H9 (cell line): ENCODE measurements around the gene KHNYN. TPM values are rescaled to one million over a fixed set of nuclear protein-coding genes. Genes with fewer than 3 reads are reported as not detected.

Source experiments
- DNase-seq: peaks from one replicate; pipeline ENCODE4 v3.0.0-alpha.2; 2017
- H2AFZ ChIP-seq: one replicate; pipeline ENCODE4 v1.6.1; 2013; ENCODE audit warnings: mild to moderate bottlenecking, low read length, control low read depth, moderate library complexity
- H2AK5ac ChIP-seq: 2 replicates; pipeline ENCODE4 v1.6.1; 2013; ENCODE audit warnings: low read length, control low read depth, mixed read lengths; ENCODE audit not compliant: insufficient read length
- H2BK120ac ChIP-seq: one replicate; pipeline ENCODE4 v1.6.1; 2013; ENCODE audit warnings: low read depth, mild to moderate bottlenecking, low read length, control low read depth, inconsistent platforms; ENCODE audit not compliant: poor library complexity, severe bottlenecking
- H2BK12ac ChIP-seq: 2 replicates; pipeline ENCODE4 v1.6.1; 2013; ENCODE audit warnings: low read length, control low read depth, mixed read lengths, low read depth; ENCODE audit not compliant: insufficient read length
- H2BK15ac ChIP-seq: 2 replicates; pipeline ENCODE4 v1.6.1; 2013; ENCODE audit warnings: low read depth, low read length, control low read depth
- H2BK20ac ChIP-seq: one replicate; pipeline ENCODE4 v1.6.1; 2013; ENCODE audit warnings: low read depth, mild to moderate bottlenecking, low read length, control low read depth, inconsistent platforms; ENCODE audit not compliant: poor library complexity, severe bottlenecking
- H2BK5ac ChIP-seq: 2 replicates; pipeline ENCODE4 v1.6.1; 2013; ENCODE audit warnings: low read length, control low read depth, mixed read lengths; ENCODE audit not compliant: insufficient read length
- H3K14ac ChIP-seq: 2 replicates; pipeline ENCODE4 v1.6.1; 2013; ENCODE audit warnings: low read length, control low read depth; ENCODE audit not compliant: insufficient read depth
- H3K18ac ChIP-seq: 2 replicates; pipeline ENCODE4 v1.6.1; 2013; ENCODE audit warnings: low read depth, mild to moderate bottlenecking, mixed read lengths, low read length, control low read depth; ENCODE audit not compliant: insufficient read length
- H3K23ac ChIP-seq: 2 replicates; pipeline ENCODE4 v1.6.1; 2013; ENCODE audit warnings: low read length, control low read depth, mixed read lengths, low read depth; ENCODE audit not compliant: insufficient read length
- H3K23me2 ChIP-seq: 2 replicates; pipeline ENCODE4 v1.6.1; 2013; ENCODE audit warnings: low read depth, mild to moderate bottlenecking, mixed read lengths, low read length, control low read depth; ENCODE audit not compliant: insufficient read length, poor library complexity, severe bottlenecking
- H3K27ac ChIP-seq: 2 replicates; pipeline ENCODE4 v1.5.1; 2013; ENCODE audit warnings: low read length, control low read depth, mixed read lengths, low read depth; ENCODE audit not compliant: insufficient read length
- H3K27me3 ChIP-seq: 2 replicates; pipeline ENCODE4 v1.6.1; 2013; ENCODE audit warnings: low read length, control low read depth, inconsistent platforms; ENCODE audit not compliant: insufficient read depth
- H3K4ac ChIP-seq: 2 replicates; pipeline ENCODE4 v1.6.1; 2013; ENCODE audit warnings: low read depth, mild to moderate bottlenecking, control low read depth, inconsistent platforms, low read length, moderate library complexity
- H3K4me1 ChIP-seq: 2 replicates; pipeline ENCODE4 v1.6.1; 2013; ENCODE audit warnings: low read length, control low read depth, inconsistent platforms; ENCODE audit not compliant: insufficient read depth
- H3K4me2 ChIP-seq: 2 replicates; pipeline ENCODE4 v1.6.1; 2013; ENCODE audit warnings: low read length, control low read depth, mixed read lengths; ENCODE audit not compliant: insufficient read length, insufficient read depth
- H3K56ac ChIP-seq: 2 replicates; pipeline ENCODE4 v1.6.1; 2013; ENCODE audit warnings: low read depth, mild to moderate bottlenecking, mixed read lengths, low read length, control low read depth; ENCODE audit not compliant: insufficient read length
- H3K79me1 ChIP-seq: 2 replicates; pipeline ENCODE4 v1.6.1; 2013; ENCODE audit warnings: low read depth, mild to moderate bottlenecking, moderate library complexity, low read length, control low read depth, inconsistent platforms; ENCODE audit not compliant: insufficient read depth, poor library complexity, severe bottlenecking
- H3K79me2 ChIP-seq: 2 replicates; pipeline ENCODE4 v1.6.1; 2013; ENCODE audit warnings: low read length, control low read depth, inconsistent platforms; ENCODE audit not compliant: insufficient read depth
- H3K9ac ChIP-seq: 2 replicates; pipeline ENCODE4 v1.6.1; 2013; ENCODE audit warnings: low read length, control low read depth, mixed read lengths; ENCODE audit not compliant: insufficient read length; ENCODE audit errors: extremely low read depth
- H3K9me3 ChIP-seq: one replicate; pipeline ENCODE4 v1.6.1; 2013; ENCODE audit warnings: low read depth, low read length, inconsistent platforms; ENCODE audit not compliant: control insufficient read depth
- H3T11ph ChIP-seq: one replicate; pipeline ENCODE4 v1.6.1; 2013; ENCODE audit warnings: mild to moderate bottlenecking, low read length, control low read depth, inconsistent platforms
- H4K20me1 ChIP-seq: one replicate; pipeline ENCODE4 v1.6.1; 2013; ENCODE audit not compliant: control insufficient read depth, insufficient read length, insufficient read depth
- H4K5ac ChIP-seq: 2 replicates; pipeline ENCODE4 v1.6.1; 2013; ENCODE audit warnings: low read depth, mild to moderate bottlenecking, mixed read lengths, low read length, control low read depth; ENCODE audit not compliant: insufficient read length
- H4K8ac ChIP-seq: replicated peaks from 2 replicates; pipeline ENCODE4 v1.6.1; 2013; ENCODE audit warnings: low read length, control low read depth, mixed read lengths, low read depth; ENCODE audit not compliant: insufficient read length
- H4K91ac ChIP-seq: 2 replicates; pipeline ENCODE4 v1.6.1; 2013; ENCODE audit warnings: low read depth, mild to moderate bottlenecking, moderate library complexity, mixed read lengths, low read length, control low read depth; ENCODE audit not compliant: insufficient read length
- H3K27ac Mint-ChIP-seq, 3 experiments: 2 replicates in 2 of 3; 3 replicates in 1 of 3; pipeline ENCODE4 v1.8.0; 2020 to 2021; ENCODE audit warnings: mixed read lengths in 3 of 3, mild to moderate bottlenecking in 1 of 3, moderate library complexity in 1 of 3
- H3K27me3 Mint-ChIP-seq: 2 replicates; pipeline ENCODE4 v1.8.0; 2021; ENCODE audit warnings: low read depth, mild to moderate bottlenecking, moderate library complexity, mixed read lengths
- H3K36me3 Mint-ChIP-seq, 3 experiments: 2 replicates in 2 of 3; 3 replicates in 1 of 3; pipeline ENCODE4 v1.8.0; 2020 to 2021; ENCODE audit warnings: low read depth in 3 of 3, mixed read lengths in 3 of 3; ENCODE audit not compliant: insufficient read depth in 1 of 3
- H3K4me1 Mint-ChIP-seq, 2 experiments: 2 replicates each; pipeline ENCODE4 v1.8.0; 2020; ENCODE audit warnings: mixed read lengths in 2 of 2
- H3K4me3 Mint-ChIP-seq, 2 experiments: 2 replicates in 1 of 2; 3 replicates in 1 of 2; pipeline ENCODE4 v1.8.0; 2020 to 2021; ENCODE audit warnings: mild to moderate bottlenecking in 2 of 2, mixed read lengths in 2 of 2, moderate library complexity in 1 of 2
- H3K9me3 Mint-ChIP-seq, 2 experiments: 2 replicates in 1 of 2; 3 replicates in 1 of 2; pipeline ENCODE4 v1.8.0; 2020; ENCODE audit warnings: mild to moderate bottlenecking in 2 of 2, mixed read lengths in 2 of 2, moderate library complexity in 1 of 2
- WGBS: extraction: QIAGEN DNeasy Blood & Tissue Kit; methylation state at CpG from one replicate; pipeline ENCODE4 v1.1.7; 2013; ENCODE audit warnings: missing lambda C conversion rate, low lambda C conversion rate, mixed read lengths; ENCODE audit not compliant: insufficient read length; ENCODE audit errors: extremely low coverage; 5-methylcytosine and 5-hydroxymethylcytosine counted together
- total RNA-seq: library from RNA; stranded (reverse); gene quantifications from 2 replicates; pipeline ENCODE4 v1.2.1, GENCODE V29; 2021
- TF ChIP-seq, protein P1 (sequence below): fragments of 200-600 bp; sonication (generic); conservative IDR thresholded peaks from 3 replicates; pipeline ENCODE4 v1.8.0; 2021; ENCODE audit warnings: antibody characterized with exemption, mild to moderate bottlenecking

KHNYN gene
- total RNA-seq, 1 experiment from 2014 or later: 30.0 TPM

DNA sequence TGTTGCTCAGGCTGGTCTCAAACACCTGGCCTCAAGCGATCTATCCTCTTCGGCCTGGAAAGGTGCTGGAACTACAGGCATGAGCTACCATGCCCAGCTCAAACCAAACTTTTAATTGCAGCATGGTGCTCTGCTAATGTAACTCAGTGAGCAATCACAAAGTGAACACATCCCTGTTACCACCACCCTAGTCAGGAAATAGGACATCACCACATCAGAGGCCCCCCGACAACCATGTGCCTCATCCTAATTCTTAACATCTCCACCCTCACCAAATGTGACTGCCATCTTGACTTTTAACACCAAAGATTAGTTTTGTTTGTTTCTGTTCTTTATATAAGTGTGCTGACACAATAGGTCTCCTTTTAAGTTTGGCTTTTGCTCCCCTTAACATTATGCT lies 35.6 kb downstream of the KHNYN start:
- Histone ChIP-seq H4K91ac (no peak overlapping the region), H4K8ac (no peak overlapping the region), H3K79me1 (no peaks in the 10 kb centered on the region), H3K4me2 (no peak overlapping the region), H3K9ac (no peak overlapping the region), H3K4ac (no peak overlapping the region), H3K23me2 (no peaks in the 10 kb centered on the region), H2BK20ac (no peak overlapping the region), H3T11ph (no peak overlapping the region), H3K56ac (no peak overlapping the region), H4K20me1 (no peaks in the 10 kb centered on the region), H3K27ac (no peak overlapping the region), H4K5ac (no peak overlapping the region), H2BK120ac (no peak overlapping the region), H3K18ac (no peak overlapping the region), H2BK5ac (no peak overlapping the region), H3K4me1 (no peaks in the 10 kb centered on the region), H3K27me3 (no peaks in the 10 kb centered on the region), H2AFZ (no peak overlapping the region), H3K23ac (no peak overlapping the region), H3K9me3 (no peaks in the 10 kb centered on the region), H2BK15ac (no peak overlapping the region), H3K79me2 (no peaks in the 10 kb centered on the region), H3K14ac (no peak overlapping the region), H2AK5ac (no peak overlapping the region), H2BK12ac (no peak overlapping the region)
- H3K4me3 Mint-ChIP-seq: no peak overlapping the region
- H3K36me3 Mint-ChIP-seq: no peaks in the 10 kb centered on the region
- no peaks in the 10 kb centered on the region for H3K4me1 Mint-ChIP-seq
- H3K27me3 Mint-ChIP-seq: peaks cover 2% of the 10 kb centered on the region
- H3K27ac Mint-ChIP-seq: no peak overlapping the region
- DNase-seq: no peak
- TF ChIP-seq, protein P1, sequence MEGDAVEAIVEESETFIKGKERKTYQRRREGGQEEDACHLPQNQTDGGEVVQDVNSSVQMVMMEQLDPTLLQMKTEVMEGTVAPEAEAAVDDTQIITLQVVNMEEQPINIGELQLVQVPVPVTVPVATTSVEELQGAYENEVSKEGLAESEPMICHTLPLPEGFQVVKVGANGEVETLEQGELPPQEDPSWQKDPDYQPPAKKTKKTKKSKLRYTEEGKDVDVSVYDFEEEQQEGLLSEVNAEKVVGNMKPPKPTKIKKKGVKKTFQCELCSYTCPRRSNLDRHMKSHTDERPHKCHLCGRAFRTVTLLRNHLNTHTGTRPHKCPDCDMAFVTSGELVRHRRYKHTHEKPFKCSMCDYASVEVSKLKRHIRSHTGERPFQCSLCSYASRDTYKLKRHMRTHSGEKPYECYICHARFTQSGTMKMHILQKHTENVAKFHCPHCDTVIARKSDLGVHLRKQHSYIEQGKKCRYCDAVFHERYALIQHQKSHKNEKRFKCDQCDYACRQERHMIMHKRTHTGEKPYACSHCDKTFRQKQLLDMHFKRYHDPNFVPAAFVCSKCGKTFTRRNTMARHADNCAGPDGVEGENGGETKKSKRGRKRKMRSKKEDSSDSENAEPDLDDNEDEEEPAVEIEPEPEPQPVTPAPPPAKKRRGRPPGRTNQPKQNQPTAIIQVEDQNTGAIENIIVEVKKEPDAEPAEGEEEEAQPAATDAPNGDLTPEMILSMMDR: no peak
- WGBS: no CpG with 5 or more reads among the region's 3 CpGs
- peaks cover 0 to 1% of the 10 kb centered on the region in 2 experiments; a peak in 1 of 5 replicates for H3K9me3 Mint-ChIP-seq
